Liver (tissue), 3 donors: ENCODE results near the gene HOPX.

Experiments used
- CTCF ChIP-seq: fragments of 150-350 bp; IDR thresholded peaks from 2 replicates; pipeline ENCODE4 v1.5.1; 2017; ENCODE audit warnings: improper control_type of control experiment, low read depth, low read length; ENCODE audit not compliant: missing input control
- EGR1 ChIP-seq, 2 donors: IDR thresholded peaks; 2 replicates each; pipeline ENCODE4 v1.6.1; 2016 to 2018; ENCODE audit warnings: antibody characterized with exemption in 2 of 2, low read depth in 2 of 2
- FOXA1 ChIP-seq: IDR thresholded peaks from 2 replicates; pipeline ENCODE4 v1.6.1; 2016; ENCODE audit warnings: antibody characterized with exemption
- FOXA2 ChIP-seq: IDR thresholded peaks from 2 replicates; pipeline ENCODE4 v1.6.1; 2016; ENCODE audit warnings: antibody characterized with exemption
- GABPA ChIP-seq, 2 donors: IDR thresholded peaks in 1 of 2; conservative IDR thresholded peaks in 1 of 2; 2 replicates each; pipeline ENCODE4 v1.6.1; 2016; ENCODE audit warnings: antibody characterized with exemption in 2 of 2, mild to moderate bottlenecking in 1 of 2, moderate library complexity in 1 of 2
- JUND ChIP-seq, 2 donors: IDR thresholded peaks; 2 replicates each; pipeline ENCODE4 v1.6.1; 2016; ENCODE audit warnings: antibody characterized with exemption in 2 of 2
- NR2F2 ChIP-seq: IDR thresholded peaks from 2 replicates; pipeline ENCODE4 v1.6.1; 2016; ENCODE audit warnings: antibody characterized with exemption
- REST ChIP-seq: IDR thresholded peaks from 2 replicates; pipeline ENCODE4 v1.6.1; 2016; ENCODE audit warnings: antibody characterized with exemption, mild to moderate bottlenecking
- SP1 ChIP-seq: IDR thresholded peaks from 2 replicates; pipeline ENCODE4 v1.6.1; 2018; ENCODE audit warnings: antibody characterized with exemption, mild to moderate bottlenecking
- TAF1 ChIP-seq: conservative IDR thresholded peaks from 2 replicates; pipeline ENCODE4 v1.6.1; 2016; ENCODE audit warnings: antibody characterized with exemption, mild to moderate bottlenecking
- YY1 ChIP-seq: IDR thresholded peaks from 2 replicates; pipeline ENCODE4 v1.6.1; 2016; ENCODE audit warnings: antibody characterized with exemption, mild to moderate bottlenecking
- ZBTB33 ChIP-seq: IDR thresholded peaks from 2 replicates; pipeline ENCODE4 v1.6.1; 2016; ENCODE audit warnings: antibody characterized with exemption
- donor health status: healthy.
- donor health status: healthy.

GRCh38 chr4:56677711-56678110 is 3.4 kb downstream of the HOPX start:
- TF ChIP-seq EGR1 (IDR thresholded peaks at IDR 0.05; ENCODE audit: low read depth in 2 of 2) (no peak), CTCF (no peak), YY1 (no peak), SP1 (no peak), NR2F2 (no peak), FOXA1 (no peak), ZBTB33 (no peak), GABPA (IDR thresholded peaks at IDR 0.05 in 1 of 2, conservative IDR thresholded peaks at IDR 0.05 in 1 of 2) (no peak), REST (no peak), JUND (IDR thresholded peaks at IDR 0.05) (no peak), TAF1 (no peak), FOXA2 (no peak)
